CD14-positive monocyte (primary cell): ENCODE results near the gene SERPING1. TPM values are rescaled to one million over a fixed set of nuclear protein-coding genes. Genes with fewer than 3 reads are reported as not detected.

ENCODE experiments used
- DNase-seq, 3 donors: peaks; one replicate each; pipeline ENCODE4 v3.0.0-alpha.2; 2011 to 2022
- H2AFZ ChIP-seq: 2 replicates; pipeline ENCODE4 v1.6.0; 2012; ENCODE audit warnings: mild to moderate bottlenecking, low read depth, low read length, inconsistent platforms; ENCODE audit not compliant: insufficient read depth, poor library complexity, severe bottlenecking
- H3K27ac ChIP-seq, 2 donors: 1 replicate in 1 of 2; 2 replicates in 1 of 2; pipeline ENCODE4 v1.5.1; 2012 to 2013; ENCODE audit warnings: low read length in 2 of 2, control low read depth in 1 of 2, inconsistent platforms in 1 of 2, low read depth in 1 of 2, mild to moderate bottlenecking in 1 of 2
- H3K27me3 ChIP-seq, 2 donors: one replicate each; pipeline versions ENCODE4 v1.6.0 to v1.6.1; 2011 to 2013; ENCODE audit warnings: low read length in 2 of 2; ENCODE audit not compliant: control insufficient read depth in 2 of 2, insufficient read depth in 2 of 2
- H3K36me3 ChIP-seq, 2 donors: replicated peaks in 1 of 2; 1 replicate in 1 of 2; 2 replicates in 1 of 2; pipeline versions ENCODE4 v1.5.1 to v1.6.1; 2012 to 2013; ENCODE audit warnings: low read length in 2 of 2, control low read depth in 1 of 2, inconsistent platforms in 1 of 2, mild to moderate bottlenecking in 1 of 2; ENCODE audit not compliant: insufficient read depth in 2 of 2, control insufficient read depth in 1 of 2
- H3K4me1 ChIP-seq, 2 donors: 1 replicate in 1 of 2; 2 replicates in 1 of 2; pipeline versions ENCODE4 v1.5.1 to v1.6.1; 2012 to 2013; ENCODE audit warnings: low read length in 2 of 2, control low read depth in 1 of 2, inconsistent platforms in 1 of 2, mild to moderate bottlenecking in 1 of 2, moderate library complexity in 1 of 2; ENCODE audit not compliant: insufficient read depth in 2 of 2, control insufficient read depth in 1 of 2
- H3K4me2 ChIP-seq: replicated peaks from 2 replicates; pipeline ENCODE3; 2012; ENCODE audit warnings: low read length, moderate library complexity, mild to moderate bottlenecking; ENCODE audit not compliant: poor library complexity, severe bottlenecking; ENCODE audit errors: extremely low read depth
- H3K4me3 ChIP-seq, 3 experiments: fragments of 200-600 bp in 1 of 3; sonication (generic) in 1 of 3; replicated peaks in 1 of 3; 1 replicate in 2 of 3; 2 replicates in 1 of 3; pipeline ENCODE4 v1.5.1; 2011 to 2013; ENCODE audit warnings: low read length in 3 of 3, mild to moderate bottlenecking in 3 of 3, control low read depth in 2 of 3, low read depth in 2 of 3, inconsistent platforms in 1 of 3, moderate library complexity in 1 of 3
- H3K79me2 ChIP-seq: 2 replicates; pipeline ENCODE4 v1.6.0; 2012; ENCODE audit warnings: mild to moderate bottlenecking, control low read depth, inconsistent platforms, low read length, moderate library complexity; ENCODE audit not compliant: insufficient read depth
- H3K9ac ChIP-seq: 2 replicates; pipeline ENCODE4 v1.6.0; 2017; ENCODE audit warnings: low read length, mild to moderate bottlenecking; ENCODE audit not compliant: insufficient read depth, poor library complexity, severe bottlenecking
- H3K9me3 ChIP-seq, 2 donors: replicated peaks in 1 of 2; 1 replicate in 1 of 2; 2 replicates in 1 of 2; pipeline versions ENCODE4 v1.5.1 to v1.6.1; 2012 to 2013; ENCODE audit warnings: low read length in 2 of 2, control low read depth in 1 of 2; ENCODE audit not compliant: control insufficient read depth in 1 of 2, insufficient read depth in 1 of 2
- H4K20me1 ChIP-seq: 2 replicates; pipeline ENCODE4 v1.6.0; 2012; ENCODE audit warnings: mild to moderate bottlenecking, low read length, control low read depth, moderate library complexity; ENCODE audit not compliant: insufficient read depth
- H3K27ac Mint-ChIP-seq, 7 donors: one replicate each; pipeline ENCODE4 v1.8.0; 2020; ENCODE audit warnings: mild to moderate bottlenecking in 7 of 7, mixed read lengths in 7 of 7, moderate library complexity in 6 of 7, inconsistent platforms in 2 of 7
- H3K27me3 Mint-ChIP-seq, 3 donors: one replicate each; pipeline ENCODE4 v1.8.0; 2021 to 2022; ENCODE audit warnings: low read depth in 3 of 3, mild to moderate bottlenecking in 3 of 3, mixed read lengths in 3 of 3, moderate library complexity in 3 of 3, inconsistent platforms in 1 of 3
- H3K36me3 Mint-ChIP-seq, 2 donors: one replicate each; pipeline ENCODE4 v1.8.0; 2020; ENCODE audit warnings: mixed read lengths in 2 of 2, inconsistent platforms in 1 of 2, mild to moderate bottlenecking in 1 of 2
- H3K4me1 Mint-ChIP-seq: one replicate; pipeline ENCODE4 v1.8.0; 2020; ENCODE audit warnings: mild to moderate bottlenecking, mixed read lengths
- H3K4me3 Mint-ChIP-seq, 2 donors: one replicate each; pipeline ENCODE4 v1.8.0; 2020; ENCODE audit warnings: mild to moderate bottlenecking in 2 of 2, mixed read lengths in 2 of 2, moderate library complexity in 1 of 2
- H3K9me3 Mint-ChIP-seq, 7 donors: one replicate each; pipeline ENCODE4 v1.8.0; 2020 to 2022; ENCODE audit warnings: mixed read lengths in 7 of 7, mild to moderate bottlenecking in 6 of 7, moderate library complexity in 6 of 7, inconsistent platforms in 2 of 7
- WGBS: methylation state at CpG from one replicate; pipeline ENCODE4 v1.1.5; 2013; ENCODE audit warnings: missing lambda C conversion rate; ENCODE audit not compliant: insufficient coverage; 5-methylcytosine and 5-hydroxymethylcytosine counted together
- intact Hi-C, 2 donors: fragments of 100-400 bp; cut with micrococcal nuclease; formaldehyde crosslinking; loops; one replicate each; pipeline versions ENCODE4 v1.15.0 to v1.15.1; 2023
- polyA plus RNA-seq, 3 donors: library from polyadenylated mRNA; depleted of rRNA in 1 of 3; unstranded in 2 of 3; stranded (reverse) in 1 of 3; fragments of 300-500 nt in 2 of 3; fragments of >200 nt in 1 of 3; fragmentation: Illumina TruSeq in 2 of 3; gene quantifications; 1 replicate in 2 of 3; 2 replicates in 1 of 3; pipeline ENCODE4 v1.2.3, GENCODE V29; 2012 to 2021
- TF ChIP-seq, protein P1 (sequence below): fragments of 200-600 bp; IDR thresholded peaks from one replicate; pipeline ENCODE4 v1.8.0; 2022; ENCODE audit warnings: antibody characterized with exemption, mild to moderate bottlenecking

SERPING1 gene
- polyA plus RNA-seq, 3 donors = 7.3 to 10.8 (median 8.5) TPM

DNA sequence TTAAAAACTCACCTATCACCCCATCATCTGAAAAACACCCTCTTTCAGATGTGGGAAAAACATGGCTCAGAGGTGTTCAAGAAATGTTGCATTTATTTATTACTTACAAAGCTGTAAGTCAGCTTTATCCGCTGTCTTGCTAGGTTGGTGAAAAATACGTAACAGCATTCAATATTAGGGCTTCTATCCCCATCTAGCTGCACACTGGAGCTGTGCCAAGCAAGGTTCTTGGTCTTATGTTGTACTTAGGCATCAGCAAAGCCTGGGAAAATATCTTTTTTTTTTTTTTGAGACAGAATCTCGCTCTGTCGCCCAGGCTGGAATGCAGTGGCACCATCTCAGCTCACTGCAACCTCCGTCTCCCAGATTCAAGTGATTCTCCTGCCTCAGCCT lies 7.5 kb downstream of the SERPING1 start:
- no peaks in the 10 kb centered on the region for H3K36me3 Mint-ChIP-seq
- Histone ChIP-seq H3K27ac (no peak overlapping the region), H3K27me3 (no peaks in the 10 kb centered on the region), H3K9me3 (no peaks in the 10 kb centered on the region), H3K9ac (no peak overlapping the region), H3K4me2 (no peak overlapping the region), H2AFZ (no peak overlapping the region), H3K79me2 (no peaks in the 10 kb centered on the region), H3K36me3 (no peaks in the 10 kb centered on the region), H3K4me1 (no peaks in the 10 kb centered on the region), H3K4me3 (no peak overlapping the region), H4K20me1 (no peaks in the 10 kb centered on the region)
- TF ChIP-seq, protein P1, sequence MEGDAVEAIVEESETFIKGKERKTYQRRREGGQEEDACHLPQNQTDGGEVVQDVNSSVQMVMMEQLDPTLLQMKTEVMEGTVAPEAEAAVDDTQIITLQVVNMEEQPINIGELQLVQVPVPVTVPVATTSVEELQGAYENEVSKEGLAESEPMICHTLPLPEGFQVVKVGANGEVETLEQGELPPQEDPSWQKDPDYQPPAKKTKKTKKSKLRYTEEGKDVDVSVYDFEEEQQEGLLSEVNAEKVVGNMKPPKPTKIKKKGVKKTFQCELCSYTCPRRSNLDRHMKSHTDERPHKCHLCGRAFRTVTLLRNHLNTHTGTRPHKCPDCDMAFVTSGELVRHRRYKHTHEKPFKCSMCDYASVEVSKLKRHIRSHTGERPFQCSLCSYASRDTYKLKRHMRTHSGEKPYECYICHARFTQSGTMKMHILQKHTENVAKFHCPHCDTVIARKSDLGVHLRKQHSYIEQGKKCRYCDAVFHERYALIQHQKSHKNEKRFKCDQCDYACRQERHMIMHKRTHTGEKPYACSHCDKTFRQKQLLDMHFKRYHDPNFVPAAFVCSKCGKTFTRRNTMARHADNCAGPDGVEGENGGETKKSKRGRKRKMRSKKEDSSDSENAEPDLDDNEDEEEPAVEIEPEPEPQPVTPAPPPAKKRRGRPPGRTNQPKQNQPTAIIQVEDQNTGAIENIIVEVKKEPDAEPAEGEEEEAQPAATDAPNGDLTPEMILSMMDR = no peak
- 94% methylated on average over 3 of the region's 5 CpGs for WGBS
- no peak for DNase-seq
- intact Hi-C loops = no loop called here
- no peak overlapping the region for H3K4me3 Mint-ChIP-seq
- H3K27me3 Mint-ChIP-seq = peaks cover 0 to 3% (median 0%) of the 10 kb centered on the region in 3 donors
- no peak overlapping the region for H3K27ac Mint-ChIP-seq
- no peaks in the 10 kb centered on the region for H3K9me3 Mint-ChIP-seq
- H3K4me1 Mint-ChIP-seq = peaks cover 9% of the 10 kb centered on the region

DNA sequence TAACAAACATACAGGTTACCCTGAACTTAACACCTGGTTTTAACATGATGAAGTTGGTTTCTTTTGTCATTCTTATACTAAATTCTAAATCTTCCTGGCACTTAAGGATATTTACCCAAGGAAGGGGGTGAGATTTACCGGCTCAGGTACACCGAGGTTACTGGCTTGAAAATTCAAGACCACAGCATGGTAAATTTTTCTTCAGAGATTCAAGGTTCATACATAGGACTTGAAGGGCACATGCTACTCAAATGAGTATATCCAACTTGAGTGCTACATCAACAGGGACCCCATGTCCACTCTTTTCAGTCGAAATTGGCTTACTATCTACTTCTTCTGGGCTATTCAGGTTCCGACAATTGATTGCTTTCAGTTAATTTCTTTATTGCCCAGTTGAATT lies 12.7 kb downstream of the SERPING1 start:
- WGBS = 100% methylated on average over 3 of the region's 4 CpGs
- H4K20me1 ChIP-seq = no peaks in the 10 kb centered on the region
- H3K4me3 ChIP-seq = no peak overlapping the region
- no peaks in the 10 kb centered on the region for H3K4me1 ChIP-seq
- TF ChIP-seq, protein P1 = no peak
- H3K9me3 ChIP-seq = no peaks in the 10 kb centered on the region
- no peaks in the 10 kb centered on the region for H3K36me3 Mint-ChIP-seq
- H3K27me3 ChIP-seq = no peaks in the 10 kb centered on the region
- no peaks in the 10 kb centered on the region for H3K79me2 ChIP-seq
- no peak overlapping the region for H3K27ac ChIP-seq
- no peaks in the 10 kb centered on the region for H3K4me1 Mint-ChIP-seq
- no peak overlapping the region for H3K27ac Mint-ChIP-seq
- H3K4me2 ChIP-seq = no peak overlapping the region
- no peaks in the 10 kb centered on the region for H3K9me3 Mint-ChIP-seq
- no peaks in the 10 kb centered on the region for H3K36me3 ChIP-seq
- no peak overlapping the region for H3K4me3 Mint-ChIP-seq
- H3K9ac ChIP-seq = no peak overlapping the region
- intact Hi-C loops = no loop called here
- H3K27me3 Mint-ChIP-seq = peaks cover 2 to 4% (median 2%) of the 10 kb centered on the region in 3 donors
- H2AFZ ChIP-seq = no peak overlapping the region
- no peak for DNase-seq
